HepG2 (cell line): Measurements from ENCODE around the gene ITK.

Experiments
- SIX4 ChIP-seq: sonication (generic); formaldehyde crosslinking; IDR thresholded peaks from 2 replicates; pipeline ENCODE4 v1.4.0; 2020; ENCODE audit warnings: missing genetic modification reagents
- ZNF224 ChIP-seq: sonication (generic); formaldehyde crosslinking; IDR thresholded peaks from 2 replicates; pipeline ENCODE4 v1.5.0; 2020; ENCODE audit warnings: mild to moderate bottlenecking, missing genetic modification reagents

DNA sequence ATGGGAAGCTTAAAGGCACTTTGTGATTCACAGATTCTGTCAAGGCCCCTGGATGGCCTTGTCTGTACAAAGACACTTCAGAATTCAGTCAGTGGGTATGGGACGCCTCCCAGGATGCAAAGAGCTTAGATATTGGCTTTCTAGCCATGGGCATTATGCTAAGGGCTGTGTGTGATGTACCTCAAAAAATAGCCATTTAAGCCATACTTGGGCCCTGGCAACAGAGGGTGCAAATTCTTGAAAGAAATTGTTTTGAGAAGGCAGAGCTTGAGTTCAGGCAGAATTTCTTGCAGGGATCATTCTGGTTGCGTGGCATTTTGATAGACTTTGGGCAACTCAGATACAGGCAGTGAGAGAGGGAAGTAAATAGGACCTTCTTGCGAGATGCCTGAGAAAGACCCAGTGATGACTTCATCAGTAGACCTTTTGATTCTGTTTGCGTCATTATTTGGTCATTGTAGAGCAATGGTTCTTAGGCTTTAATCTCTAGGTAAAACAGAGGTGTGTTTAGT is 89.2 kb downstream of the ITK start:
- TF ChIP-seq ZNF224 (CRISPR knock-in tag) (no peak), SIX4 (CRISPR knock-in tag) (no peak)
